NT2/D1 (cell line): ENCODE data around the gene TMPRSS11B.

Experiments used
- SUZ12 ChIP-seq: IDR thresholded peaks from 2 replicates; pipeline ENCODE4 v1.6.1; 2011; ENCODE audit not compliant: insufficient read length, insufficient read depth; ENCODE audit errors: extremely low read depth
- YY1 ChIP-seq: IDR thresholded peaks from 2 replicates; pipeline ENCODE4 v1.6.1; 2011; ENCODE audit not compliant: insufficient read length, insufficient read depth

DNA sequence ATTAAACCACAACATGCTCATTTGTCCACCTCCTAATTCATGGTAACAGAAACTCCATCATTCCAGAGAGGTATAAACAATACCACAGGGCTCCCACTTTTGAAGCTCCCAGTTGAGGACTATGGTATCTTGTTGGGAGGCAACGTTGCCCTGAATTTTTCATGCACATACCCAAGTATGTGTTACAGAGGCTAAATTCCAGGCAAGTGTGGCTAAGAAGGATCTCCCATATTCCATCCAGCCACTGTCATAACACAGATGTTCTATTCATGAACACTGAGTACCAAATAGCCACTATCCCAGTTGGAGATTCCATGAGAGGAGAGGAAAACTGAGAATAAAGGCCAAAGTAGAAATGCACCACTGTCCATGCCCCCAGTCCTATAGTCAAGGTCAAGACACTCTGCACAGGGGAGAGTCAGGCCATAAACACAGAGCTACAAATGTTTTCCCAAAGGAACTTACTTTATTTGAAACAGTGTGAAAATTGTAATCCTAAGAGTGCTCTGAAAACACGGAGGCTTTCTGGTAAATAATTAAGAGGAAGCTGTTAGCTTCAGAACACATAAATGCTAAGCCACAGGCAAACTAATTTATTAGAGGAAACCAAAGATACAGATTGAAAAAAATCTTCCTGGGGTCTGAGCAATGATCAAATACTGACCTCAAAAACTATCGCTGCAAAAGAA, 42.4 kb upstream of the TMPRSS11B start:
- TF ChIP-seq YY1 (no peak), SUZ12 (no peak)
